Measurements from ENCODE around the gene LETM1. TPM values are rescaled to one million over a fixed set of nuclear protein-coding genes. Genes with fewer than 3 reads are reported as not detected.
A peak's percentile ranks its signal among the peaks of the same experiment; 100 is the strongest.

LETM1 gene
- total and polyA plus RNA-seq, 2 experiments from 2014 or later = 23.3 to 68.9 TPM

DNA sequence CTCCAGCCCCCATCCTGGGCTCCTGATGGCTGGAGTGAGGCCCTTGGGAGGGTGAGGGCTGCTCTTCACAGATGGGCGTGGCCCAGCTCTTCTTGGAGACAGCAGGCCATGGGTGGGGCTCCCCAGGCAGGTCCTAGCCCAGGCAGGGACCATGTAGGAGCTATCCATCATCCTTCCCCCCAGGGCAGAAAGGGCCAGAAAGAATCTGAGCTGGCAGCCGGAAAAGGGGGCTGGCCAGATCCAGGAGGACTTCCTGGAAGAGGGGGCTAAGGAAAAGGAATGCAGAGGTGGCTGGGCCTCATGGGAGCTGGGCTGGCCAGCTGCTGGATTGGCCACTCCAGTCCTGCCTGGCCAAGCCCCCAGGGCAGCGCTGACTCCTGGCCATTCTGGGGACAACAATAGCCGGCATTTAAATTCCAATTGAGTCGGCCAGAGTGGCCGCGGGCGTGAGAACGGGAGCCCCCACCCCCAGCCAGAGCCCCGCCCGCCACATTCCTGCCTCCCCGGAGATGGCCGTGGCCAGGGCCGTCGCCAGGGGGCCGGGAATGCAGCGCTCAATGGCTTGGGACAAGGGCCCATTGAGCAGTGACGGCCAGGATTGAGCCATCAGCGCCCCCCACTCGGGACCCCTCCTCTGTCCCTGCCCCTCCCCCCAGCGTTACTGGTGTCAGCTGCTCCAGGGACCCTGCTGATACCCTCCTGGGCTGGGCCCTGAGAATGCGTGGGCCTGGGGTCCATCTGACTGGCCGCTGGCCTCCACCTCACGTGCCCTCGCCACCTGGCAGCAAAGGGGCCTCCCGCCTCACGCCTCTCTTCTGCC, 77.9 kb downstream of the LETM1 start:
- H3K4me3 ChIP-seq = peak overlapping the region; percentile 24; the same call in 1 of the 2 replicates
- no peaks in the 10 kb centered on the region for H3K36me3 ChIP-seq (ENCODE audit: insufficient read depth)
- H3K4me3 Mint-ChIP-seq = peak overlapping the region; percentile 32; the same call in 2 of the 3 replicates
- peaks cover 6% of the 10 kb centered on the region for H3K27me3 Mint-ChIP-seq (ENCODE audit: insufficient read depth, low read depth, poor library complexity)
- TF ChIP-seq, protein P1, sequence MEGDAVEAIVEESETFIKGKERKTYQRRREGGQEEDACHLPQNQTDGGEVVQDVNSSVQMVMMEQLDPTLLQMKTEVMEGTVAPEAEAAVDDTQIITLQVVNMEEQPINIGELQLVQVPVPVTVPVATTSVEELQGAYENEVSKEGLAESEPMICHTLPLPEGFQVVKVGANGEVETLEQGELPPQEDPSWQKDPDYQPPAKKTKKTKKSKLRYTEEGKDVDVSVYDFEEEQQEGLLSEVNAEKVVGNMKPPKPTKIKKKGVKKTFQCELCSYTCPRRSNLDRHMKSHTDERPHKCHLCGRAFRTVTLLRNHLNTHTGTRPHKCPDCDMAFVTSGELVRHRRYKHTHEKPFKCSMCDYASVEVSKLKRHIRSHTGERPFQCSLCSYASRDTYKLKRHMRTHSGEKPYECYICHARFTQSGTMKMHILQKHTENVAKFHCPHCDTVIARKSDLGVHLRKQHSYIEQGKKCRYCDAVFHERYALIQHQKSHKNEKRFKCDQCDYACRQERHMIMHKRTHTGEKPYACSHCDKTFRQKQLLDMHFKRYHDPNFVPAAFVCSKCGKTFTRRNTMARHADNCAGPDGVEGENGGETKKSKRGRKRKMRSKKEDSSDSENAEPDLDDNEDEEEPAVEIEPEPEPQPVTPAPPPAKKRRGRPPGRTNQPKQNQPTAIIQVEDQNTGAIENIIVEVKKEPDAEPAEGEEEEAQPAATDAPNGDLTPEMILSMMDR (conservative IDR thresholded peaks at IDR 0.05; ENCODE audit: low read depth in 2 of 2) = peak in 1 of 2 experiments; percentile 26; a peak in 1 of 4 replicates
- TF ChIP-seq, protein P2, sequence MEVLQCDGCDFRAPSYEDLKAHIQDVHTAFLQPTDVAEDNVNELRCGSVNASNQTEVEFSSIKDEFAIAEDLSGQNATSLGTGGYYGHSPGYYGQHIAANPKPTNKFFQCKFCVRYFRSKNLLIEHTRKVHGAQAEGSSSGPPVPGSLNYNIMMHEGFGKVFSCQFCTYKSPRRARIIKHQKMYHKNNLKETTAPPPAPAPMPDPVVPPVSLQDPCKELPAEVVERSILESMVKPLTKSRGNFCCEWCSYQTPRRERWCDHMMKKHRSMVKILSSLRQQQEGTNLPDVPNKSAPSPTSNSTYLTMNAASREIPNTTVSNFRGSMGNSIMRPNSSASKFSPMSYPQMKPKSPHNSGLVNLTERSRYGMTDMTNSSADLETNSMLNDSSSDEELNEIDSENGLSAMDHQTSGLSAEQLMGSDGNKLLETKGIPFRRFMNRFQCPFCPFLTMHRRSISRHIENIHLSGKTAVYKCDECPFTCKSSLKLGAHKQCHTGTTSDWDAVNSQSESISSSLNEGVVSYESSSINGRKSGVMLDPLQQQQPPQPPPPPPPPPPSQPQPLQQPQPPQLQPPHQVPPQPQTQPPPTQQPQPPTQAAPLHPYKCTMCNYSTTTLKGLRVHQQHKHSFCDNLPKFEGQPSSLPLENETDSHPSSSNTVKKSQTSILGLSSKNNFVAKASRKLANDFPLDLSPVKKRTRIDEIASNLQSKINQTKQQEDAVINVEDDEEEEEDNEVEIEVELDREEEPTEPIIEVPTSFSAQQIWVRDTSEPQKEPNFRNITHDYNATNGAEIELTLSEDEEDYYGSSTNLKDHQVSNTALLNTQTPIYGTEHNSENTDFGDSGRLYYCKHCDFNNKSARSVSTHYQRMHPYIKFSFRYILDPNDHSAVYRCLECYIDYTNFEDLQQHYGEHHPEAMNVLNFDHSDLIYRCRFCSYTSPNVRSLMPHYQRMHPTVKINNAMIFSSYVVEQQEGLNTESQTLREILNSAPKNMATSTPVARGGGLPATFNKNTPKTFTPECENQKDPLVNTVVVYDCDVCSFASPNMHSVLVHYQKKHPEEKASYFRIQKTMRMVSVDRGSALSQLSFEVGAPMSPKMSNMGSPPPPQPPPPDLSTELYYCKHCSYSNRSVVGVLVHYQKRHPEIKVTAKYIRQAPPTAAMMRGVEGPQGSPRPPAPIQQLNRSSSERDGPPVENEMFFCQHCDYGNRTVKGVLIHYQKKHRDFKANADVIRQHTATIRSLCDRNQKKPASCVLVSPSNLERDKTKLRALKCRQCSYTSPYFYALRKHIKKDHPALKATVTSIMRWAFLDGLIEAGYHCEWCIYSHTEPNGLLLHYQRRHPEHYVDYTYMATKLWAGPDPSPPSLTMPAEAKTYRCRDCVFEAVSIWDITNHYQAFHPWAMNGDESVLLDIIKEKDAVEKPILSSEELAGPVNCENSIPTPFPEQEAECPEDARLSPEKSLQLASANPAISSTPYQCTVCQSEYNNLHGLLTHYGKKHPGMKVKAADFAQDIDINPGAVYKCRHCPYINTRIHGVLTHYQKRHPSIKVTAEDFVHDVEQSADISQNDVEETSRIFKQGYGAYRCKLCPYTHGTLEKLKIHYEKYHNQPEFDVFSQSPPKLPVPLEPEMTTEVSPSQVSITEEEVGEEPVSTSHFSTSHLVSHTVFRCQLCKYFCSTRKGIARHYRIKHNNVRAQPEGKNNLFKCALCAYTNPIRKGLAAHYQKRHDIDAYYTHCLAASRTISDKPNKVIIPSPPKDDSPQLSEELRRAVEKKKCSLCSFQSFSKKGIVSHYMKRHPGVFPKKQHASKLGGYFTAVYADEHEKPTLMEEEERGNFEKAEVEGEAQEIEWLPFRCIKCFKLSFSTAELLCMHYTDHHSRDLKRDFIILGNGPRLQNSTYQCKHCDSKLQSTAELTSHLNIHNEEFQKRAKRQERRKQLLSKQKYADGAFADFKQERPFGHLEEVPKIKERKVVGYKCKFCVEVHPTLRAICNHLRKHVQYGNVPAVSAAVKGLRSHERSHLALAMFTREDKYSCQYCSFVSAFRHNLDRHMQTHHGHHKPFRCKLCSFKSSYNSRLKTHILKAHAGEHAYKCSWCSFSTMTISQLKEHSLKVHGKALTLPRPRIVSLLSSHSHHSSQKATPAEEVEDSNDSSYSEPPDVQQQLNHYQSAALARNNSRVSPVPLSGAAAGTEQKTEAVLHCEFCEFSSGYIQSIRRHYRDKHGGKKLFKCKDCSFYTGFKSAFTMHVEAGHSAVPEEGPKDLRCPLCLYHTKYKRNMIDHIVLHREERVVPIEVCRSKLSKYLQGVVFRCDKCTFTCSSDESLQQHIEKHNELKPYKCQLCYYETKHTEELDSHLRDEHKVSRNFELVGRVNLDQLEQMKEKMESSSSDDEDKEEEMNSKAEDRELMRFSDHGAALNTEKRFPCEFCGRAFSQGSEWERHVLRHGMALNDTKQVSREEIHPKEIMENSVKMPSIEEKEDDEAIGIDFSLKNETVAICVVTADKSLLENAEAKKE (CRISPR knock-in tag; IDR thresholded peaks at IDR 0.05) = no peak
- H3K36me3 Mint-ChIP-seq (ENCODE audit: low read depth) = no peaks in the 10 kb centered on the region
- peak overlapping the region; percentile 71 for H3K4me2 ChIP-seq
- H3K27me3 ChIP-seq (ENCODE audit: insufficient read depth) = no peaks in the 10 kb centered on the region
- peaks cover 19% of the 10 kb centered on the region for H3K4me1 ChIP-seq (ENCODE audit: insufficient read depth)
- DNase-seq (ENCODE audit: low spot score) (peak; percentile 93), ATAC-seq (peak; percentile 70)
- no peak overlapping the region for H2AFZ ChIP-seq
- peak overlapping the region; percentile 81; the same call in 1 of the 2 replicates for H3K27ac ChIP-seq (ENCODE audit: low read depth)
- no peaks in the 10 kb centered on the region for H4K20me1 ChIP-seq (replicated peaks; ENCODE audit: insufficient read depth)
- H3K9me3 Mint-ChIP-seq = no peaks in the 10 kb centered on the region
- no peak overlapping the region for H3K27ac Mint-ChIP-seq
- no peaks in the 10 kb centered on the region for H3K9me2 ChIP-seq (ENCODE audit: insufficient read depth)
- 0 out of 2 replicates have a peak, but pooled peaks cover 3% of the 10 kb centered on the region for H3F3A ChIP-seq (replicated peaks; ENCODE audit: low read depth)
- peaks cover 21% of the 10 kb centered on the region; the same call in 2 of the 3 replicates for H3K4me1 Mint-ChIP-seq
- H3K79me2 ChIP-seq (replicated peaks; ENCODE audit: insufficient read depth) = no peaks in the 10 kb centered on the region

Data from GM23338 (cell line).